GM23338 (cell line): ENCODE results near the gene UTP4.

Source experiments
- CTCF ChIP-seq, 2 experiments: fragments of 200-600 bp in 1 of 2; sonication (generic) in 1 of 2; conservative IDR thresholded peaks; 2 replicates each; pipeline versions ENCODE4 v1.5.1 to v1.6.1; 2016 to 2017; ENCODE audit warnings: antibody characterized with exemption in 2 of 2, low read depth in 2 of 2, mild to moderate bottlenecking in 2 of 2, moderate library complexity in 1 of 2
- ETS1 ChIP-seq: IDR thresholded peaks from 2 replicates; pipeline ENCODE4 v1.6.1; 2016; ENCODE audit warnings: antibody characterized with exemption
- EZH2 ChIP-seq: fragments of 200-600 bp; sonication (generic); IDR thresholded peaks from one replicate; pipeline ENCODE4 v1.8.0; 2017; ENCODE audit warnings: antibody characterized with exemption, mild to moderate bottlenecking, low read depth; ENCODE audit not compliant: unreplicated experiment
- EZH2phosphoT487 ChIP-seq: fragments of 200-600 bp; sonication (generic); IDR thresholded peaks from one replicate; pipeline ENCODE4 v1.8.1; 2018; ENCODE audit warnings: antibody characterized with exemption; ENCODE audit not compliant: unreplicated experiment
- JUNB ChIP-seq: IDR thresholded peaks from one replicate; pipeline ENCODE4 v1.6.1; 2016; ENCODE audit warnings: antibody characterized with exemption; ENCODE audit not compliant: unreplicated experiment
- NANOG ChIP-seq: IDR thresholded peaks from 2 replicates; pipeline ENCODE4 v1.6.1; 2016; ENCODE audit warnings: antibody characterized with exemption, borderline replicate concordance
- POLR2AphosphoS5 ChIP-seq: IDR thresholded peaks from 2 replicates; pipeline ENCODE4 v1.6.1; 2016; ENCODE audit warnings: antibody characterized with exemption, low read depth
- ZNF114 ChIP-seq: fragments of 250-450 bp; sonication (Bioruptor Pico); IDR thresholded peaks from 2 replicates; pipeline ENCODE4 v1.5.0; 2020; ENCODE audit warnings: mild to moderate bottlenecking, moderate library complexity
- TF ChIP-seq, protein P1 (sequence below): IDR thresholded peaks from one replicate; pipeline ENCODE4 v1.6.1; 2018; ENCODE audit warnings: antibody characterized with exemption; ENCODE audit not compliant: unreplicated experiment
- TF ChIP-seq, protein P2 (sequence below): fragments of 250-450 bp; sonication (Bioruptor Pico); IDR thresholded peaks from 2 replicates; pipeline ENCODE4 v1.5.0; 2020; ENCODE audit warnings: mild to moderate bottlenecking, moderate library complexity

- TF ChIP-seq POLR2AphosphoS5 (no peak), CTCF (conservative IDR thresholded peaks at IDR 0.05; ENCODE audit: low read depth in 2 of 2) (no peak), EZH2 (no peak), ETS1 (no peak), ZNF114 (no peak), EZH2phosphoT487 (no peak), NANOG (no peak), JUNB (no peak)
- TF ChIP-seq, protein P1, sequence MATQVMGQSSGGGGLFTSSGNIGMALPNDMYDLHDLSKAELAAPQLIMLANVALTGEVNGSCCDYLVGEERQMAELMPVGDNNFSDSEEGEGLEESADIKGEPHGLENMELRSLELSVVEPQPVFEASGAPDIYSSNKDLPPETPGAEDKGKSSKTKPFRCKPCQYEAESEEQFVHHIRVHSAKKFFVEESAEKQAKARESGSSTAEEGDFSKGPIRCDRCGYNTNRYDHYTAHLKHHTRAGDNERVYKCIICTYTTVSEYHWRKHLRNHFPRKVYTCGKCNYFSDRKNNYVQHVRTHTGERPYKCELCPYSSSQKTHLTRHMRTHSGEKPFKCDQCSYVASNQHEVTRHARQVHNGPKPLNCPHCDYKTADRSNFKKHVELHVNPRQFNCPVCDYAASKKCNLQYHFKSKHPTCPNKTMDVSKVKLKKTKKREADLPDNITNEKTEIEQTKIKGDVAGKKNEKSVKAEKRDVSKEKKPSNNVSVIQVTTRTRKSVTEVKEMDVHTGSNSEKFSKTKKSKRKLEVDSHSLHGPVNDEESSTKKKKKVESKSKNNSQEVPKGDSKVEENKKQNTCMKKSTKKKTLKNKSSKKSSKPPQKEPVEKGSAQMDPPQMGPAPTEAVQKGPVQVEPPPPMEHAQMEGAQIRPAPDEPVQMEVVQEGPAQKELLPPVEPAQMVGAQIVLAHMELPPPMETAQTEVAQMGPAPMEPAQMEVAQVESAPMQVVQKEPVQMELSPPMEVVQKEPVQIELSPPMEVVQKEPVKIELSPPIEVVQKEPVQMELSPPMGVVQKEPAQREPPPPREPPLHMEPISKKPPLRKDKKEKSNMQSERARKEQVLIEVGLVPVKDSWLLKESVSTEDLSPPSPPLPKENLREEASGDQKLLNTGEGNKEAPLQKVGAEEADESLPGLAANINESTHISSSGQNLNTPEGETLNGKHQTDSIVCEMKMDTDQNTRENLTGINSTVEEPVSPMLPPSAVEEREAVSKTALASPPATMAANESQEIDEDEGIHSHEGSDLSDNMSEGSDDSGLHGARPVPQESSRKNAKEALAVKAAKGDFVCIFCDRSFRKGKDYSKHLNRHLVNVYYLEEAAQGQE: no peak
- TF ChIP-seq, protein P2, sequence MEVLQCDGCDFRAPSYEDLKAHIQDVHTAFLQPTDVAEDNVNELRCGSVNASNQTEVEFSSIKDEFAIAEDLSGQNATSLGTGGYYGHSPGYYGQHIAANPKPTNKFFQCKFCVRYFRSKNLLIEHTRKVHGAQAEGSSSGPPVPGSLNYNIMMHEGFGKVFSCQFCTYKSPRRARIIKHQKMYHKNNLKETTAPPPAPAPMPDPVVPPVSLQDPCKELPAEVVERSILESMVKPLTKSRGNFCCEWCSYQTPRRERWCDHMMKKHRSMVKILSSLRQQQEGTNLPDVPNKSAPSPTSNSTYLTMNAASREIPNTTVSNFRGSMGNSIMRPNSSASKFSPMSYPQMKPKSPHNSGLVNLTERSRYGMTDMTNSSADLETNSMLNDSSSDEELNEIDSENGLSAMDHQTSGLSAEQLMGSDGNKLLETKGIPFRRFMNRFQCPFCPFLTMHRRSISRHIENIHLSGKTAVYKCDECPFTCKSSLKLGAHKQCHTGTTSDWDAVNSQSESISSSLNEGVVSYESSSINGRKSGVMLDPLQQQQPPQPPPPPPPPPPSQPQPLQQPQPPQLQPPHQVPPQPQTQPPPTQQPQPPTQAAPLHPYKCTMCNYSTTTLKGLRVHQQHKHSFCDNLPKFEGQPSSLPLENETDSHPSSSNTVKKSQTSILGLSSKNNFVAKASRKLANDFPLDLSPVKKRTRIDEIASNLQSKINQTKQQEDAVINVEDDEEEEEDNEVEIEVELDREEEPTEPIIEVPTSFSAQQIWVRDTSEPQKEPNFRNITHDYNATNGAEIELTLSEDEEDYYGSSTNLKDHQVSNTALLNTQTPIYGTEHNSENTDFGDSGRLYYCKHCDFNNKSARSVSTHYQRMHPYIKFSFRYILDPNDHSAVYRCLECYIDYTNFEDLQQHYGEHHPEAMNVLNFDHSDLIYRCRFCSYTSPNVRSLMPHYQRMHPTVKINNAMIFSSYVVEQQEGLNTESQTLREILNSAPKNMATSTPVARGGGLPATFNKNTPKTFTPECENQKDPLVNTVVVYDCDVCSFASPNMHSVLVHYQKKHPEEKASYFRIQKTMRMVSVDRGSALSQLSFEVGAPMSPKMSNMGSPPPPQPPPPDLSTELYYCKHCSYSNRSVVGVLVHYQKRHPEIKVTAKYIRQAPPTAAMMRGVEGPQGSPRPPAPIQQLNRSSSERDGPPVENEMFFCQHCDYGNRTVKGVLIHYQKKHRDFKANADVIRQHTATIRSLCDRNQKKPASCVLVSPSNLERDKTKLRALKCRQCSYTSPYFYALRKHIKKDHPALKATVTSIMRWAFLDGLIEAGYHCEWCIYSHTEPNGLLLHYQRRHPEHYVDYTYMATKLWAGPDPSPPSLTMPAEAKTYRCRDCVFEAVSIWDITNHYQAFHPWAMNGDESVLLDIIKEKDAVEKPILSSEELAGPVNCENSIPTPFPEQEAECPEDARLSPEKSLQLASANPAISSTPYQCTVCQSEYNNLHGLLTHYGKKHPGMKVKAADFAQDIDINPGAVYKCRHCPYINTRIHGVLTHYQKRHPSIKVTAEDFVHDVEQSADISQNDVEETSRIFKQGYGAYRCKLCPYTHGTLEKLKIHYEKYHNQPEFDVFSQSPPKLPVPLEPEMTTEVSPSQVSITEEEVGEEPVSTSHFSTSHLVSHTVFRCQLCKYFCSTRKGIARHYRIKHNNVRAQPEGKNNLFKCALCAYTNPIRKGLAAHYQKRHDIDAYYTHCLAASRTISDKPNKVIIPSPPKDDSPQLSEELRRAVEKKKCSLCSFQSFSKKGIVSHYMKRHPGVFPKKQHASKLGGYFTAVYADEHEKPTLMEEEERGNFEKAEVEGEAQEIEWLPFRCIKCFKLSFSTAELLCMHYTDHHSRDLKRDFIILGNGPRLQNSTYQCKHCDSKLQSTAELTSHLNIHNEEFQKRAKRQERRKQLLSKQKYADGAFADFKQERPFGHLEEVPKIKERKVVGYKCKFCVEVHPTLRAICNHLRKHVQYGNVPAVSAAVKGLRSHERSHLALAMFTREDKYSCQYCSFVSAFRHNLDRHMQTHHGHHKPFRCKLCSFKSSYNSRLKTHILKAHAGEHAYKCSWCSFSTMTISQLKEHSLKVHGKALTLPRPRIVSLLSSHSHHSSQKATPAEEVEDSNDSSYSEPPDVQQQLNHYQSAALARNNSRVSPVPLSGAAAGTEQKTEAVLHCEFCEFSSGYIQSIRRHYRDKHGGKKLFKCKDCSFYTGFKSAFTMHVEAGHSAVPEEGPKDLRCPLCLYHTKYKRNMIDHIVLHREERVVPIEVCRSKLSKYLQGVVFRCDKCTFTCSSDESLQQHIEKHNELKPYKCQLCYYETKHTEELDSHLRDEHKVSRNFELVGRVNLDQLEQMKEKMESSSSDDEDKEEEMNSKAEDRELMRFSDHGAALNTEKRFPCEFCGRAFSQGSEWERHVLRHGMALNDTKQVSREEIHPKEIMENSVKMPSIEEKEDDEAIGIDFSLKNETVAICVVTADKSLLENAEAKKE: no peak
These were observed 37.3 kb downstream of the UTP4 start for GRCh38 chr16:69169607-69170352.
